ENCODE data around the gene TRIM40.
A peak's percentile ranks its signal among the peaks of the same experiment; 100 is the strongest.
"Not testable (repeated sequence)": the region's sequence is repeated elsewhere in the genome, so short reads cannot be mapped to it uniquely, and the experiment has no call there.

Gene TRIM40

DNA sequence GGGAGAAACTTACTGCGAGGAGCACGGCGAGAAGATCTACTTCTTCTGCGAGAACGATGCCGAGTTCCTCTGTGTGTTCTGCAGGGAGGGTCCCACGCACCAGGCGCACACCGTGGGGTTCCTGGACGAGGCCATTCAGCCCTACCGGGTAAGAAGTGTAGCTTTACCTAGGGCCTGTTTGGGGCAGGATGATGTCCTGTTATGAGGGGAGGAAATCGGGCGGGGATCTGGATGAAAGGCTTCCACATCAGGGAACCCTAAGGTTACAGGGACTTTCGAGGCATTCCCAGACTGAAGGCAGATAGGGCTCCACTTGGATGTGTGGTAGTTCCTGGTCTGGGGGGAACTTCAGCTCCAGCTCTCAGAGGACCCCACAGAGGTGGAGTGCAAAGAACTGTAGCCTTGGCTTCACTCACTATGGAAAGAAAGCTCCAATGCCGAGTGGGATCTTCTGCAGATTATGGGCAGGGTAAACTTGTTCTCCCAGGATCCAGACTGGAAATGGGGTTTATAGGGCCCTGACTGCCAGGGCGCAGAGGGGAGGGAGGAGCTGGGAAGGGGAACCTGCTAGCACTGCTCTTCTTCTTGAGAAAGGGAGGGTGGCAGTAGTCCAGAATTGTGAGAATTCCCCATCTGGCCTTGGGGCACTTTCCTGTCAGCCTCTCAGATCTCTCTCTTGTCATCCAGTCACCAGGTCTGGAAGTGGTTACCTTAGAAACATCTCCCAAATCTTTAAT, 28.1 kb downstream of the TRIM40 start:
- no peak for DNase-seq (ENCODE audit: low spot score)

DNA sequence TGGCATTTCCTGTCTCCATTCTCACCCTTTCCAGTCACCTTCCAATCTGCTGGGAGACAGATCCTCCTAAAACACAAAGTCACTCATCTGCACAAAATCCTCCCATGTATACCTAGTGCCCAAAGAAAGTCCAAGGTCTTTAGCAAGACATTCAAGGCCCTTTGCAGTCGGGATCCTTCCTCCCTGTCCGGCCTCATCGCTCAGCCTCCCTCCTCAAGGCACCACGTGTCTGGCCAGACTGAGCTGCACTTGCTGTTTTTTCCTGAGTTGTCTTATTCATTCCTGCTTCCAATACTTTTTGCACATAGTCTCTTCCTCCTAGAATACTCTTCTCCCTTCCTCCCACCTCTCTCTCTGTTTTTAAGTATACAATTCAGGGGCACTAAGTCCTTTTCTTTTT, 28.8 kb downstream of the TRIM40 start:
- no peak for DNase-seq (ENCODE audit: low spot score)

DNA sequence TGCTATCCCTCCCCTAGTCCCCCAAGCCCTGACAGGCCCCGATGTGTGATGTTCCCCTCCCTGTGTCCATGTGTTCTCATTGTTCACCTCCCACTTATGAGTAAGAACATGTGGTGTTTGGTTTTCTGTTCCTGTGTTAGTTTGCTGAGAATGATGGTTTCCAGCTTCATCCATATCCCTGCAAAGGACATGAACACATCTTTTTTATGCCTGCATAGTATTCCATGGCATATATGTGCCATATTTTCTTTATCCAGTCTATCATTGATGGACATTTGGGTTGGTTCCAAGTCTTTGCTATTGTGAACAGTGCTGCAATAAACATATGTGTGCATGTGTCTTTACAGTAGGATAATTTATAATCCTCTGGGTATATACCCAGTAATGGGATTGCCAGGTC, 29.3 kb downstream of the TRIM40 start:
- not testable (repeated sequence) for DNase-seq (ENCODE audit: low spot score)

- DNase-seq (ENCODE audit: low spot score), result no peak
Measured at GRCh38 chr6:30167101-30167500, 31.2 kb downstream of the TRIM40 start.

- no peak for DNase-seq (ENCODE audit: low spot score)
Measured at GRCh38 chr6:30168741-30169140, 32.8 kb downstream of the TRIM40 start.

- peak; percentile 17 for DNase-seq (ENCODE audit: low spot score)
Measured at GRCh38 chr6:30169658-30170614, 34.0 kb downstream of the TRIM40 start.

DNA sequence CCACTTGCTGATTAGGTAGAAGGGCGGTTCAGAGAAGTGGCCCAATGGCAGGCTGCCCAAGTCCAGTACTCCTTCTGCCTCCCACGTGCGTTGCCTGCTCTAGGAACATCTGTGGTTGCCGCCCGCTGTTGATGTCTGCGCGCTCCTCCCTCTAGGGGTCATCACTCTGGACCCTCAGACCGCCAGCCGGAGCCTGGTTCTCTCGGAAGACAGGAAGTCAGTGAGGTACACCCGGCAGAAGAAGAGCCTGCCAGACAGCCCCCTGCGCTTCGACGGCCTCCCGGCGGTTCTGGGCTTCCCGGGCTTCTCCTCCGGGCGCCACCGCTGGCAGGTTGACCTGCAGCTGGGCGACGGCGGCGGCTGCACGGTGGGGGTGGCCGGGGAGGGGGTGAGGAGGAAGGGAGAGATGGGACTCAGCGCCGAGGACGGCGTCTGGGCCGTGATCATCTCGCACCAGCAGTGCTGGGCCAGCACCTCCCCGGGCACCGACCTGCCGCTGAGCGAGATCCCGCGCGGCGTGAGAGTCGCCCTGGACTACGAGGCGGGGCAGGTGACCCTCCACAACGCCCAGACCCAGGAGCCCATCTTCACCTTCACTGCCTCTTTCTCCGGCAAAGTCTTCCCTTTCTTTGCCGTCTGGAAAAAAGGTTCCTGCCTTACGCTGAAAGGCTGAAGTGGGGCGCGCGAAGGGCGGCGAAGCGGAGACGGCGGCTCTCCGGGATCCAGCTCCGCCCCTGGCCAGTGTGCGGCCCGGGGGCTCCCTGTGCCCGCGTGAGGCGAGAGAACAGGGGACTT, 35.9 kb downstream of the TRIM40 start:
- DNase-seq (ENCODE audit: low spot score), result no peak

GRCh38 chr6:30172681-30173080, 36.7 kb downstream of the TRIM40 start:
- DNase-seq (ENCODE audit: low spot score), result no peak

- DNase-seq (ENCODE audit: low spot score), result no peak
Measured at GRCh38 chr6:30175765-30176164, 39.8 kb downstream of the TRIM40 start.

GRCh38 chr6:30178837-30179236, 42.9 kb downstream of the TRIM40 start:
- DNase-seq (ENCODE audit: low spot score), result no peak

DNA sequence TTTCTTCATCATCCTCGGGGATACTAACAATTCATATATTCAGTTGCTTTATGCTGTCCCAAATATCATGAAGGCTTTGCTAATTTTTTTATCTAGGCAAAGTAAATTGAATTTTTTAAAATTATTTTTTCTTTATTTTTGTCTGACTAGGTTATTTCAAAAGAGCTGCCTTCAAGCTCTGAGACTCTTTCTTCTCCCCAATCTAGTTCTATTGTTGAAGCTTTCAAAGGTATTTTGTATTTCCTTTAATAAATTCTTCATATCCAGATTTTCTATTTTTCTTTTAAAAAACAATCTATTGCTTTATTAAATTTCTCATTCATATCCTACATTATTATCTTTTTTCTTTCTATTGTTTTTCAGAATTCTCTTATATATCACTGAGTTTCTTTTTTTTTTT, 44.2 kb downstream of the TRIM40 start:
- no peak for DNase-seq (ENCODE audit: low spot score)

GRCh38 chr6:30184417-30185031, 48.6 kb downstream of the TRIM40 start:
- no peak for DNase-seq (ENCODE audit: low spot score)

DNA sequence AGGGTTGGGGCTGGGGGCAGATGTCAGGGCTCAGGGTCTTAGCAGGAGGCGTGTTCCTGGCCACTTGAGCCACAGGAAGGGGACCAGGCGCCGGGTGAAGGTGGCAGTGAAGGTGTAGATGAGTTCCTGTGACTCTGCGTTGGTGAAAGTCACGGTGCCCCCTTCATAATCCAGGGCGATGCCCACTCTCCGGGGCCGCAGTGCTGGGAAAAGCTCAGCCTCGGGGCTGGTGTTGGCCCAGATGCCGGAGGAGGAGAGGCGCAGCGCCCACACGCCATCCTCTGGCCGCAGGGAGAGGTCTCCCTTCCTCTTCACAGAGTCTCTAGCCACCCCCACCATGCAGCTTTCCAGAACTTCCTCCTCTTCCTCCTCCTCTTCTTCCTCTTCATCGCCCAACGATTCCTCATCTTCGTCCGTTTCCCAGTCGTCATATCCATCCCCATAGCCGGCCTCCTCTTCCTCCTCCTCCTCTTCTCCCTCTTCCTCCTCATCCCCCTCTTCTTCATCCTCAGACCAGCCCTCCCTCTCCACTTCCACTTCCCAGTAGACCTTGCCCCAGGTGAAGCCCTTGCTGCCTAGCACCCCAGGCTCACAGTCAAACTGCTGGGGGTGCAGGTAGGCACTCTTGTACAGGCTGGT, 50.0 kb downstream of the TRIM40 start:
- no peak for DNase-seq (ENCODE audit: low spot score)

DNA sequence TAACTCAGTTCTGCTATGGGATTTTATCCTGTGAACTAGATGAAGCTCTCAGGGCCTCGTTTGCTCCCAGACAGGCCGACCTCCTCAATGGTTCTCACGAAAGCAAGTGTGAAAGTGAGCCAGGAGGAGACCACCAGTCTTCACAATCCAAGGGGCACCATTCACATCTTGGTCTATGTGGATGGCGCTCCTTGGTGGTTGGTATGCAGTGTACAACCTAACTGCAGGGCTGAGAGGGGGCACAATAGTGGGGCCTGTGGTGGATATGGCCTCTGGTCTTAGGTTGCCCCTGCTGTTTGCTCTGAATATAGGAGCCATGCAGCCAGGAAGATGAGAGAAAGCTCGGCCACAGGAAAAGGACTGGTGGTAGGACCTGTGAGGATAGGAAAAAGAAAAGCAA, 52.6 kb downstream of the TRIM40 start:
- no peak for DNase-seq (ENCODE audit: low spot score)

DNA sequence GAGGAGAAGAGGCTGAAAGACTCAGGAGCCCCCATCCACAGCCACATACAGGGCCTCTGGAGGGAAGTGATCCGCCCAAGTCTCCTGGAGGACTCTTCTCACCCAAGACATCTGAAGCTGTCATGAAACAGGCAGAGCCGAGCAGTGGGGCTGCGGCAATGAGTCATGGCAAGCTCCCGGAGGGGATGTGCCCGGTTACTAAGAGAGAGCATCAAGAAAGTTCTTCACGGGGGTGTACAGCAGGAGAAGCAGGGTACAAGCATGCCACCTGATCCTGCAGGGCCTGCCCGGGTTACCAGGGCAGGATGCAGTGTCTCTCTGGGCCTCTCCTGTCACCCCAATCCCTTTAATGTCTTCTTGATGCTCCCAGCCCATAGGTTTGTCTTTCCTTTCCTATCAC, 56.1 kb downstream of the TRIM40 start:
- DNase-seq (ENCODE audit: low spot score), result no peak

DNA sequence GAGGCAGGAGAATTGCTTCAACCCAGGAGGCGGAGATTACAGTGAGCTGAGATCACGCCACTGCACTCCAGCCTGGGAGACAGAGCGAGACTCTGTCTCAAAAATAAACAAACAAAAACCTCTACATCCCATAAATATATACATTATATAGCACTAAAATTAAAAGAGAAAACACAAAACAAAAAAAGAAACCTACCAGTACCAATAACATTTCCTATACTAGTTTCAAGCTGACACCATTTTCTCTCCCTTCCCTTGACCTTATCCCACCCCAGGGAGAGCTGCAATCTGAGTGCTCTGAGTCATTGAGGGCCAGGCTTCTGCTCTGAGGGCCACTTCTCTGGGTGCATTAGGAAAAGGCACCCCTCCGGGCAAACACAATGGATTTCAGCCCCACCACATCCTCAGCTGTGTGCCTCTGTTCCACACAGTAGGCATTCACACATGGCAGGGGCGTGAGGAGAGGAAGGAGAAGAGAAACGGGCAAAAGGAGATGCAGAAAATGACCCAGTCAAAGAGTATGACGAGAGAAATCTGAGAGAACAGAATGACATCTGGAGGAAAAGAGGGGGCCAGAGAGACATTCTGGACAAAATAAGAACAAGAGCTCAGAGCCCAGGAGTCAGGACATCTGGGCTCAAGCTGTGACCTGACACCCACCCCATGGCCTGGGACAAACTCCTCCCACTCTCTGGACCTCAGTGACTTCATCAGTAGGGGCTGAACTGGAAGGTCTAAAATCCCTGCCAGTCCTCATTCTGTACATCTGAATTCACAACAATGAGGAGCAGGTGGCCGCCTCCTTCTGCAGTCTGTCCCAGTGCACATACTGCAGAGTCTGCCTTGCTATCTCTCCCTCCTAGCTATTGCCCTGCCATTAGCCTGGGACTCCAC, 59.1 kb downstream of the TRIM40 start:
- no peak for DNase-seq (ENCODE audit: low spot score)

GRCh38 chr6:30195951-30196350, 60.0 kb downstream of the TRIM40 start:
- DNase-seq (ENCODE audit: low spot score), result no peak

DNA sequence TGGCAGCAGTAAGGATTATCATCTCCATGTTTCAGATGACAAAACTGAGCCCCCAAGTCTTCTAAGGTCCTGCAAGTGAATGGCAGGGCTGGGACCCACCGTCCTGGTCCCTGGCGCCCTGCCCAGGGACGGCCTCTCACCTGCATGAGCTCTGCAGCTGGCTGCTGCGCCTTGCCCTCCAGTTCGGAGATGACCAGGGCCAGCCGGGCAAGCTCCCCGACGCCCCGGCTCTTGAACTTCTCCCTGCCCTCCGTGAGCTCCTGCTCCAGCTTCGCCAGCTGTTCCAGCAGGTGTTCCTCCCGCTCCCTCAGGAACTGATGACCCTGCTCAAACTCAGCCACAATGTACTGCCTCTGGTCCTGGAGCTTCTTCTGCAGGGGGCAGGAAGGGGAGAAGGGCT, 60.4 kb downstream of the TRIM40 start:
- no peak for DNase-seq (ENCODE audit: low spot score)
